ENCODE data around the gene CALB2. TPM values are rescaled to one million over a fixed set of nuclear protein-coding genes. Genes with fewer than 3 reads are reported as not detected.

Gene CALB2
- total and polyA plus RNA-seq, 2 donors (not counting 1 experiment from before 2014, with no cell fraction given): not detected

DNA sequence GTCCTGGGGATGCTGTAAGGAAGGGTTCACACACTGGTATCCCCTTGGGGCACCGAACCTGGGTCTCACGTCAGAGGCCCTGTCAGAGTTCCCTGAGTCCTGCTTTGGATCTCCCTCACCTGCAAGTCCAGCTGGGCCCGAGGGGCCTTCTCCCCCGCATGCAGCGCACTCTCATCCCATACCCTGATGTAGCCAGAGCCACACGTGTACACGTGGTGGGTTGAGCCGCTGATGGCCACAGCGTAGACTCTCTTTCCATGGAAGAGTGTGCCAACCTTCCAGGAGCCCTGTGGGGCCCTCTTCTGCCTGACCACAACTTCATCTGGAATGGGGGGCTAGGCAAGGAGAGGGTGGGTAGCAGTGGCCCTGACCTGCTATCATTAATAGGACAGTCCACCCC is 73.5 kb downstream of the CALB2 start:
- Histone ChIP-seq H3K4me1 (ENCODE audit: control insufficient read depth in 2 of 2, insufficient read depth in 2 of 2, low read length in 2 of 2) (no peaks in the 10 kb centered on the region), H2AFZ (ENCODE audit: insufficient read depth, low read depth, low read length, poor library complexity, severe bottlenecking) (no peak overlapping the region), H3K9ac (ENCODE audit: low read length) (no peak overlapping the region), H3K4me2 (replicated peaks; ENCODE audit: low read depth, low read length, poor library complexity, severe bottlenecking) (no peak overlapping the region), H3K9me3 (ENCODE audit: control extremely low read depth in 1 of 3, control insufficient read depth in 2 of 3, insufficient read depth in 1 of 3, low read length in 2 of 3) (peaks cover 0 to 8% (median 0%) of the 10 kb centered on the region in 3 donors), H3K36me3 (replicated peaks in 1 of 2; ENCODE audit: control extremely low read depth in 1 of 2, control insufficient read depth in 1 of 2, extremely low read depth in 1 of 2, insufficient read depth in 2 of 2, low read length in 1 of 2) (no peaks in the 10 kb centered on the region), H3K79me2 (ENCODE audit: control insufficient read depth, insufficient read depth, low read length) (no peaks in the 10 kb centered on the region), H3K27me3 (replicated peaks in 1 of 4; ENCODE audit: control extremely low read depth in 1 of 4, control insufficient read depth in 3 of 4, insufficient read depth in 4 of 4, low read length in 3 of 4) (peaks cover 0 to 17% (median 3%) of the 10 kb centered on the region in 4 experiments), H4K20me1 (ENCODE audit: control insufficient read depth, insufficient read depth, low read length, poor library complexity, severe bottlenecking) (no peaks in the 10 kb centered on the region), H3K4me3 (ENCODE audit: control extremely low read depth in 1 of 5, extremely low read depth in 1 of 5, insufficient read depth in 1 of 5, low read depth in 2 of 5, low read length in 4 of 5) (no peak overlapping the region), H3K27ac (ENCODE audit: low read length in 2 of 2) (no peak overlapping the region)
- DNase-seq (no peak), ATAC-seq (ENCODE audit: low read depth) (no peak)
- TF ChIP-seq, protein P1, sequence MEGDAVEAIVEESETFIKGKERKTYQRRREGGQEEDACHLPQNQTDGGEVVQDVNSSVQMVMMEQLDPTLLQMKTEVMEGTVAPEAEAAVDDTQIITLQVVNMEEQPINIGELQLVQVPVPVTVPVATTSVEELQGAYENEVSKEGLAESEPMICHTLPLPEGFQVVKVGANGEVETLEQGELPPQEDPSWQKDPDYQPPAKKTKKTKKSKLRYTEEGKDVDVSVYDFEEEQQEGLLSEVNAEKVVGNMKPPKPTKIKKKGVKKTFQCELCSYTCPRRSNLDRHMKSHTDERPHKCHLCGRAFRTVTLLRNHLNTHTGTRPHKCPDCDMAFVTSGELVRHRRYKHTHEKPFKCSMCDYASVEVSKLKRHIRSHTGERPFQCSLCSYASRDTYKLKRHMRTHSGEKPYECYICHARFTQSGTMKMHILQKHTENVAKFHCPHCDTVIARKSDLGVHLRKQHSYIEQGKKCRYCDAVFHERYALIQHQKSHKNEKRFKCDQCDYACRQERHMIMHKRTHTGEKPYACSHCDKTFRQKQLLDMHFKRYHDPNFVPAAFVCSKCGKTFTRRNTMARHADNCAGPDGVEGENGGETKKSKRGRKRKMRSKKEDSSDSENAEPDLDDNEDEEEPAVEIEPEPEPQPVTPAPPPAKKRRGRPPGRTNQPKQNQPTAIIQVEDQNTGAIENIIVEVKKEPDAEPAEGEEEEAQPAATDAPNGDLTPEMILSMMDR (IDR thresholded peaks at IDR 0.05): no peak
- TF ChIP-seq EZH2 (IDR thresholded peaks at IDR 0.05; ENCODE audit: borderline replicate concordance, insufficient read depth, low read depth, low read length, poor library complexity, severe bottlenecking): no peak
- 92% methylated on average over 5 of the region's 9 CpGs for WGBS (ENCODE audit: insufficient coverage)
- ChIA-PET POLR2A (no interaction called here), CTCF (interaction anchor here (1.1 to 4.1 kb wide), 3 partner anchors 20 to 179 kb away, joined by 3 to 20 read pairs (median 4); no protein-coding TSS in a partner anchor)
- Mint-ChIP-seq H3K27ac (no peak overlapping the region), H3K4me3 (no peak overlapping the region), H3K9me3 (ENCODE audit: insufficient read depth) (no peaks in the 10 kb centered on the region), H3K4me1 (no peaks in the 10 kb centered on the region), H3K27me3 (peaks cover 44% of the 10 kb centered on the region)
- intact Hi-C loops (cut with micrococcal nuclease): no loop called here

DNA sequence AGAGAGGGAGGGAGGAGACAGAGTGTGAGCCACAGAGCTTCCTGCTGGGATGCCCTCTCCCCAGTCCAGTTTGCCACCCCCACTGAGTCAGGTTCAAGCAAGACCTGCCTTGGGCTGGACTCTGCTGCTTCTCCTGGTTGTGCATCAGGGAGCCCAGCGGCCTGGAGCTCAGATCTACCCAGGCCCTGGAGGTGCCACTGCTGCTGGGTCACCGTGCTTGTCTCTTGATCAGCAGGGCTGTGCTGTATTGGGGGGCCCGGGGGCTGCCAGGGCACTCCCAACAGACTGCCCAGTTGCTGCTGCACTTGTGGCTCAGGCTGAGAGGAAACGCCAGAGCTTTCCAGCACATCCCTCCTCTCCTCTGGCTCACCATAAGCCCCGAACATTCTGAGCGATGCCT is 74.4 kb downstream of the CALB2 start:
- H3K4me3 Mint-ChIP-seq: no peak overlapping the region
- TF ChIP-seq, protein P1 (IDR thresholded peaks at IDR 0.05): no peak
- TF ChIP-seq EZH2 (IDR thresholded peaks at IDR 0.05; ENCODE audit: borderline replicate concordance, insufficient read depth, low read depth, low read length, poor library complexity, severe bottlenecking): no peak

More for the DNA sequence above, 74.4 kb downstream of the CALB2 start:
- intact Hi-C loops (cut with micrococcal nuclease): no loop called here
- H3K9me3 Mint-ChIP-seq (ENCODE audit: insufficient read depth): no peaks in the 10 kb centered on the region
- H3K4me1 ChIP-seq (ENCODE audit: control insufficient read depth in 2 of 2, insufficient read depth in 2 of 2, low read length in 2 of 2): no peaks in the 10 kb centered on the region
- POLR2A ChIA-PET: no interaction called here
- no peak overlapping the region for H3K27ac Mint-ChIP-seq
- no peaks in the 10 kb centered on the region for H3K4me1 Mint-ChIP-seq
- peaks cover 44% of the 10 kb centered on the region for H3K27me3 Mint-ChIP-seq
- H3K4me3 ChIP-seq (ENCODE audit: control extremely low read depth in 1 of 5, extremely low read depth in 1 of 5, insufficient read depth in 1 of 5, low read depth in 2 of 5, low read length in 4 of 5): no peak overlapping the region
- no peaks in the 10 kb centered on the region for H4K20me1 ChIP-seq (ENCODE audit: control insufficient read depth, insufficient read depth, low read length, poor library complexity, severe bottlenecking)
- no peaks in the 10 kb centered on the region for H3K36me3 ChIP-seq (replicated peaks in 1 of 2; ENCODE audit: control extremely low read depth in 1 of 2, control insufficient read depth in 1 of 2, extremely low read depth in 1 of 2, insufficient read depth in 2 of 2, low read length in 1 of 2)
- no peaks in the 10 kb centered on the region for H3K79me2 ChIP-seq (ENCODE audit: control insufficient read depth, insufficient read depth, low read length)
- H3K9ac ChIP-seq (ENCODE audit: low read length): no peak overlapping the region
- no peak for DNase-seq
- no peak overlapping the region for H3K4me2 ChIP-seq (replicated peaks; ENCODE audit: low read depth, low read length, poor library complexity, severe bottlenecking)
- H3K27me3 ChIP-seq (replicated peaks in 1 of 4; ENCODE audit: control extremely low read depth in 1 of 4, control insufficient read depth in 3 of 4, insufficient read depth in 4 of 4, low read length in 3 of 4): peaks cover 0 to 14% (median 5%) of the 10 kb centered on the region in 4 experiments
- H3K9me3 ChIP-seq (ENCODE audit: control extremely low read depth in 1 of 3, control insufficient read depth in 2 of 3, insufficient read depth in 1 of 3, low read length in 2 of 3): peaks cover 0 to under 1% (median 0%) of the 10 kb centered on the region in 3 donors
- 78% methylated on average over 3 of the region's 6 CpGs for WGBS (ENCODE audit: insufficient coverage)
- ATAC-seq (ENCODE audit: low read depth): no peak
- CTCF ChIA-PET: interaction anchor here (1.1 to 4.1 kb wide), 2 partner anchors 21 to 67 kb away, joined by 4 to 20 read pairs; no protein-coding TSS in a partner anchor
- no peak overlapping the region for H2AFZ ChIP-seq (ENCODE audit: insufficient read depth, low read depth, low read length, poor library complexity, severe bottlenecking)
- H3K27ac ChIP-seq (ENCODE audit: low read length in 2 of 2): no peak overlapping the region
